Measurements from ENCODE around the gene FH.
A peak's percentile ranks its signal among the peaks of the same experiment; 100 is the strongest.

Gene FH

DNA sequence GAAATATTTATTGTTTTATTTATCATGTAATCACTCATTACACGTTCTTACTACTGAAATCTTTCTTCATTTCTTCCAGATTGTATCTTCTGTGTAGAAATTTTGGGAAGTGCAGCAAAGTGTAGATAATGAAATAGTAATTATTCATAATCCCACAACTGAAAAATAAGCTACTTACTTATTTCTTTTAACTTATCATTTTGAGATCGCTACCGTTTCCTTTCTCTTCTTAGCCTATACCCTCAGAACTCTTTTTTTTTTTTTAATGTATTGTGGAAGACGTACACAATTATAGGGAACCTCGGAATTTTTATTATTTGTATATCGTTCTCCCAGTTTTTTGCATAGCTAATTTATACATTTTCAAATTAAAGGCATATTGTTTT lies 518 bp upstream of the FH start:
- no peak for DNase-seq

DNA sequence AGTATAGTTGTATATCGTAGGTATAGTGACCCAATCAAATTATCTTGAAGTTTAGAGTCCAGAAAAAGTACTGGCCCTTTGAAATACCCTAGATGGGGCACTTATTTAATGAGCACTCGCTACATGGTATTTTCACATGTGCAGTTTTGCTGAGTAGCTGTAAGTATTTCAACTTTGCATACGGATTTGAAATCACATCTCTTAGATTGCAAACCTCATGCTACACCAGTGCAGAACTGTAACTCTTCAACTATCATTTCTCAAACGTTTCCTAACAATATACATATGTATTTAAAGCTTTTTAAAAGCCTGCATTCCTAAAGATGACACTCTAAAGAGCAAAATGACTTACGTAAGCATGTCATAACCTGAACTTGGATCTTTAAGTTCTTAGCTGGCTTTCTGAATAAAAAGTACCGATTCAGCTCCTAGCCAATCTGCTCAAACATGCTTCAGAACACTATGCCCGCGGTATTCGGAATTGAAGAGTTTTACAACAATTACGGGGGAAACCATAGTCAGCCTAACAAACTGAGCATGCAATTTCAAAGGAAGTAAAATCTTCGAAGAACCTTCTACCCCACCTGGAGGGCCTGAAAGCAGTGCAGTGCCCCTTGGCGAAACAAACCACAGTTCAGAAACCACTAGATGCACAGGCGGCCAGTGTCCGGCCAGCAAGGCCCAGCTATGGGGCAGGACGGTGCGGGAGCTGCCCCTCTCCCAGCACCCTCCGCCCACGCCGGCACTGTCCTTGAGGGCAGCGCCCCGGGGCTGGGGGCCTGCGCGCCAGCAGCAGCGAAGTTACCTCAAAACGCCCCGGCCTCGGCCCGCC lies 863 bp downstream of the FH start:
- no peak for DNase-seq

DNA sequence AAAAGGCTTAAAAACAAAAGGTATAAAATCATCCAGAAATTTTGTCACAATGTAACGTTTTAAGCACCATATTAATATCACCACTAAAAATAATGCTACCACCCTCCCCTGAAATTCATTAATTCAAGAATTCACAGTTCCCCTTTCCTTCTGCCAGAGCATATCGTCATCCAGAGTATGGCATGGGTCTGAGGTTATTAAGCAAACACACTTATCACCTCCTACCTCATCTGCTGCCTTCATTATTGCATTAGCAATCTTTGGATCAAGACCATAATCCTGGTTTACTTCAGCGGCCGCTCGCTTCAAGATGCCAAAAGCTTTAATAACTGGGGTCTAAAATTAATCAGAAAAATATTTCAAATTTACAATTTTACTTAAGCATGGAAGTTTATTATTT lies 6.2 kb downstream of the FH start:
- peak; percentile 77 for DNase-seq

DNA sequence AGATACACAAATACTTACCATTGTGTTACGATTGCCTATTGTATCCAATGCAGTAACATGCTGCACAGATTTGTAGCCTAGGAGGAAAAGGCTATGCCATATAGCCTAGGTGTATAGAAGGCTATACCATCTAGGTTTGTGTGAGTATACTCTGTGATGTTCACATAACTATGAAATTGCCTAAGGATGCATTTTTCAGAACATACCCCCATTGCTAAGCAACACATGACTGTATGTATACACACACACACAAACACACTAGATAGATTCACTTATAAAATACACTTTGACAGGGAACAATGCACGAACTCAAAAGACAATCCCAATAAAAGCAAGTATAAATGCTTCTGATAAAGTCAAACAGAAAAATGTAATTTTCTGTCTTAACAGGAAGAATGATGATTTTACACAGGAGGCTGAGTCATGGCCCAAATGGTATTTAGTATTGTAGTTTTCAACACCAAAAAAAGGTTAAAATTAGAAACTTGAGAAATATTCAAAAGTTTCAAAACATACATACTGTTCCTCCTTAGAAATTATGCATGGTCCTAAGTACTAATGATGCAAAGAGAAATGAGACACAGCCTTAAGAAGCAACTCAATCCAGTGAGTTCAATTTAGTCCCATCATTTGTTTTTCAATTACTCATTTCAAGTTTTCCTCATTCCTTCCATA lies 12.2 kb downstream of the FH start:
- no peak for DNase-seq

DNA sequence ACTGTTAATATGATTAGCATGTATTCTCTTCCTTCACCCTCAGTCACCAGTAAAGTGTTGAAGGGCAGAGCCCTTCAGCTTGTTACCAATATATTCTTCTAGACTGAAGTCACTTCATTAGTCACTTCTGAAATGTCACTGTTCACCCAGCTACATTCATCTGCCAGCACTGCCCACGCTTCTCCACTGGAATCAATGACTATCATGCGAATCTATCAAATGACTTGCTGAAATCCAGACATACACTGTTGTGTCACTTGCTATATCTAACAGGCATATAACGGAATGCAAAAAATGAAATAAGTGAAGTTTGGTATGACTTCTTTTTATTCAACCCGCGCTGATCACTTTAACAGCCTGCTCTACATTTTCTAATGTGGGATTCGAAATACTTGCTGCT lies 16.1 kb downstream of the FH start:
- DNase-seq = no peak

DNA sequence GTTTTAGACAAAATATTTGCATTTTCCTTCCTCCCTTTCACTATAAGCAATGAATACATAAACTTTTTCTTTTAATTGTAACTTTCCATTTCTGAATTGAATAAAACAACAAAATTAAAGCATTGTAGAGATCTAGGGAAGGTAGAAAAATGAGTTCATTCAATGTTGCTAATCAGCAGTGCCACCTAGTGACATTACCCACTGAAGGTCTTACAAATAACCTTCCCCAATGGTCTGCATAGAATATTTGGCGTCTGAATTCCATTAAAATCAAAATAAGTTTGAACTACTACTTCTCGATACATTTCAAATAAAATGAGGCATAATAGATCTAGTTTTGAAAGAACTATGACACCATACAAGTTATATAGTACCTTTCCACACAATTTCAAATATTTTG lies 19.6 kb downstream of the FH start:
- no peak for DNase-seq

DNA sequence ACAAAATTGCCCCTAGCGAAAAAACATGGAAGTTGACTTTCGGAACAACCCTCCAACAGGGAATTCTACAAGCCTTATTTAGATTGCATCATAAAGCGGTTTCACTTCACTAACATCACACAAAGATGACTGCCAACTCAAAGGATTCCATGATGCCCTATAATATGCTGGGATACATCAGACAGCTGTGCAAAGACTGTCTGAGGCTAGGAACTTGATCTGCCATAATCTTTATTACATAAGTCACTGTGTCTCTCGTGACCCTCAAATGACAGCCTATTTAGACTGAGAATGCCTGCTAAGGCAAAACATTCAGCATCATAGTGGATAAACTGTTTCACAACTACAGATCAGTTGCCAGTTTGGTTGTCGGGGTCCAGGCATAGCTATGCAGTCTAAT lies 23.8 kb downstream of the FH start:
- DNase-seq = no peak

DNA sequence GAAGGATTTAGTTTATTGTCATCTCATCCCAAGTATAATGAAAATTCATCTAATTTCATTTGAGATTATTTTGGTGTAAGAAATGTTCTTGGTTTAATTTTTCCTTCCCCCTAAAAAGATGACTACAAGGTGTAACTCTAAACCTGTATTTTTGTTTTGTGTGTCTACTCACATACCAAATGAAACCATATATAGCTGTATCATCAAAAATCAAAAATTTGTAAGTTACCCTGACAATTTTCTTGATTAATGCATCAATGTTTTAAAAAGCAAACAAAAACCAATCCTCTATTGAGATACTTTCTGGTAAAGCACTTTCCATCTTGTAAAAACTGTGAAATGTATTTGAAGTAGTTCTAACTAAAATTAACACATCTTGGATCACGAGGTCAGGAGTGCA lies 30.8 kb downstream of the FH start:
- DNase-seq = no peak

DNA sequence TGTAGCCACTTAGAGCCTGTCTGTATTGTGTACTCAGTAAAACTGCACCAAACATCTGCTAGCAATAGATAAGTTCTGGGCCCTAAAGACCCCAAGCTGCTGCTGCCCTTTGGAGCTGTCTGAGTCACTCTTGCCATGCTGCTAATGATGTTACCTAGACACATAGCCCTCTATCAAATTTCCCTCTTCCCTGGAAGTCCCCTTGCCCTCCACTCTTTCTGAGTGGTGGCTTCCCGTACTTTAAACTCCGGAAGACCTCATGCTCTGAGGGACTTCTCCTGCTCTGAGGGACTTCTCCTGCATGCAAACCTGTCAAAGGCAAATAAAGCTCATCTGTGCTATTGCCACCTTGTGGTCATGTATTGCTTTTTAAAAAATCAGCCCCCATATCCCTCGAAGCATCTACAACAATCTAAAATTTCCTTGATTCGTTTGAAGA lies 34.0 kb downstream of the FH start:
- no peak for DNase-seq

DNA sequence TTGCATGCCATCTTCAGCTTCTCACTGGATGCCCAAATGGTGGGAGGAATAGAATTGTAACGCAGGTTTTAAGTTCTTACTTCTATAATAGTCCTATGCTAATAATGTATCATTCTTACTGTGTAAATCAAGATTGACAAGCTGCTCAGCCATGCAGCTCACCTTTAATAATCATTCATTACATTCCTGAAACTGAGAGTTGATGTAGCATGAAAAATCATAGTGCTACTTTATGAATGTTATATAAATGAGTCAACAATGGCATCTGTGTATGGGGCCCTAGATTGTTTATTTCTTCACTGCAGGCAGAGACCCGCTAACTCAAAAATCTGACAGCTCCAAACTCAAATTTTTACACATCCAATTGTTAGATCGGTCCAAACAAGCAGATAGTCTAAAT lies 34.4 kb downstream of the FH start:
- DNase-seq = no peak

DNA sequence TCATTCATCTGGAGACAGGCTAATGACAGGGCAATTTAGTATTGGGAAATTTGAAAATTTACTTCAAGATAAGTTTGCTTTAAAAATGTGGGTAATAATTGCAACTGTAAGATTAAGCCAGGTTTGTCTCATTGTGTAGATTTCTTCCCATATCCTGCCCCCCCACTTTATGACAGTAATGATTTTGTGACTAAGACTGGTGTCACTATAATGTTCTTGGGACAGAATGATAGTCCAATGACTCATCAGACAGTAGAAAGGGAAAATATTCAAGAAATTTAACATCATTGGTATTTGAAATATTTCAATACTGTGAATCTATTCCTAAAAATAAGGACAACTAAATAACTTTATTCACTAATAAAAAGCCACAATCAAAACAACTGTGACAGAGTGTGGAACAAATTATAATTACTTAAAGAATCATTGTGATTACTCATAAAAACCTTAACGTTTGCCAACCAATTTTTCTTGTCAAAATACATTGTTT lies 36.7 kb downstream of the FH start:
- no peak for DNase-seq

DNA sequence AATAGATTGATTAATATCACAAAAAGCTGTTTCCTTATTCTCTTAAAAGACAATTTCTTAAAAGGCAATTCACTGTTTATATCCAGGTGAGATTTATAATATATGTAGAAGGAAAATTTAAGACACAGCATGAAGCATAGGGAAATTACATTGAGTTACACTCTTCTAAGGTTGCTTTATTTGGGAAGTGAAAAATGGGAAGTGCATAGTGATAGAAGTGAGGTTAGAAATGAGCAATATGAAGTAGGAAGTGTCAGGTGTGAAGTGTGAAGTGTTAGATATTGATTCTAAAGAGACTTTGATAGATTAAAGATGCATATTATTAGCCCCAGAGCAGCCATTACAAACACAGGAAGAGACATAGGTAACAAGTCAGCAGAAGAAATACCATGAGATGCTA lies 40.3 kb downstream of the FH start:
- DNase-seq = no peak

DNA sequence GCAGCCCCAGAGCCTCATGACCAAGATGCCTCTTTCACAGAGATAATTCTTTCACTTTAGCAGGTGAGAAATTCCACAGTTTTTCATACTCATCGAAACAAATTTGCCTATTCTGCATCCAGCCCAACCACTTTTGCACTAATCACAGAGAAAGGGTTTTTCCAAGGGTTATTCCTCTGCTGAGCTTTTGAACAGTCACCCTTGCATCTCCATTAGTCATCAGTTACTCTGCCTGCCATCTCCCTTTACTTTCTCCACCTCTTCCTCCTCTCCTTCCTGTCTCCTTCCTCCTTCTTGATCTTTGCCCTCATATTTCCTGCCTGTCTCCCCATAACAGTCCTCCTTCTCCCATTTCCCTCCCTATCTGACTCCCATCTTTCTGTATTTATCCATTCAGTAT lies 43.9 kb downstream of the FH start:
- DNase-seq = no peak

DNA sequence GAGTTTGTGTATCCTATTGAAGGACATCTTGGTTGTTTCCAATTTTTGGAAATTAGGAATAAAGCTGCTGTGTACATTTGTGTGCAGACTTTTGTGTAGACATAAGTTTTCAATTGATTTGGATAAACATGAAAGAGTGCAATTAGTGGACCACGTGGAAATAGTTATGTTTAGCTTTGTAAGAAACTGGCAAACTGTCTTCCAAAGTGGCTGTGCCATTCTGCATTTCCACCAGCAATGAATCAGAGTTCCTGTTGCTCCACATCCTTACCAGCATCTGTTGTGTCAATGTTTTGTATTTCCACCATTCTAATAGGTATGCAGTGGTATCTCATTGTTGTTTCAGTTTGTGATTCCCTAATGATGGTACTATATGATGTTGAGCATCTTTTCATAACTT lies 46.5 kb downstream of the FH start:
- DNase-seq = no peak

DNA sequence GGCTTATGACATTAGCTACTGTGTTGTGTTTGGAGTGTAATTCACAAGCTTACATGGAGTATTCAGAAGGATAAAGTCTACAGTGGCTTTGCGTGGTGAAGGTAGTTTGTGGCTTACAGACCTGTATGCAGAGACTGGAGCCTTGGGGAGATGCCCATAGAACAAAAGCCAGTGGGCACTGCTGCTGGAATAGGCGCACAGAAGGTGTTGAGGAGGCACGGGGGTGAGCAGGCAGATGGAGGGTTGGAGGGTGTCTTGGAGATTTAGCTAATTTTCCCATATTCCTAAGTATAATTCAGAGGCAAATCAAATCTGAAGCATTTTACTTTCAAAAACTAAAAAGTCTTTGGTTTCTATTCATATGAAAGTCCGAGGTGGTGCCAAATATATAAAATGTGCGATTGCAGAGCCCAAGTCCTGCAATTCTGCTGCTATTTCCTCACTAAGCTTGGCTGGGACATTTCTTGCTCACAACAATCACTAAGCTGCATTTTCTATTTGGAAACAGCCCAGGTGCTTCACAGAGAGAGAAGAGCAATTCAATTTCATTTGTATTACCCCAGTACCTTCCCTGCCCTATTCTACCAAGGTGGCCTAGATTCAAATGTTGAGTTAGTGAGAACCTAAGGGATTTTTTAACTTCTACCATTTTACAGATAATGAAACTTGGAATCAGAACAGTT lies 48.5 kb downstream of the FH start:
- DNase-seq = no peak

DNA sequence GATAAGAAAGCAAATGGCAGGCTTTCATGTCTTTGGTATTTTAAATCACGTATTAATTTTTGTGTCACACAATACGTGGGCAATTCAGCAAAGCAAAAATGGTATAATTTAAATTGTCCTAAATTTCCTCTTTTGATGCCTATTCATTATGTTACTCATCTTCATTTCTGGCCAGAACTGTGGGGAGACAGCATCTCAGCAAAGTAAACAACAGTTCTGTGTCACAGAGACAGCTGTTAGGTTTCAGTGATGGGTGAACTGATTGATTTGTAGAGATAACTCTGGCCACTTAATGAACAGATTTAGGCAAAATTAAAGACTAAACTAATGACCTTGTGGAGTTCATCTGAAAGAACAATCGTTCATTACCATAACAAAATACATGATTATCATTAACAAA lies 49.2 kb downstream of the FH start:
- no peak for DNase-seq

DNA sequence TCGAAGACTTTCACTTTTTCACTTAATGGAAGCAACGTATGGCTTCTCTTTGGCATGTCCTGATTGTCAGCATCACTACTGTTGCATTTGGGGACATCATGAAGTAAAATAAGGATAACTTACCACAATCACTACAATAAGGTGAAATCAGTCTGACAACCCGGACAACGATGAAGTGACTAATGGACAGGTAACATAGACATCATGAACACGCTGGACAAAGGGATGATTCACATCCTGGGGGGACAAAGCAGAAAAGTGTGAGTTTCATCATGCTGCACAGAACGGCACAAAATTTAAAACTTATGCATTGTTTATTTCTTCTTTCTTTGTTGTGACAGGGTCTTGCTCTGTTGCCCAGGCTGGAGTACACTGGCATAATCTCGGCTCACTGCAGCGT lies 53.9 kb downstream of the FH start:
- no peak for DNase-seq

DNA sequence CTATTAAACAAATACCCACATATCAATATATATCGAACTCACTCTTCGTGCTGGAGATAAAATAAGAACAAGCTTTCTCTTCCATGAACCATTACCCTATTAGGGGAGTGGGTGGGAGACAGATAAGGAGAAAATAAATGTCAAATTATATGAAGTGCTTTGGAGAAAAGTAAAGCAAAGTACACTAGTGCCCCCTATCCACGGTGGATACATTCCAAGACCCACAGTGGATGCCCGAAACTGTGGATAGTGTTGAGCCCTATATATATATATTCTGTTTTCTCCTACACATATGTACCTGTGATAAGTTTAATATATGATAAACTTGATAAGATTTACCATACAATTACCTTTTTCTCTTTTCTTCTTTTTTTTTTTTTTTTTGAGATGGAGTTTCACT lies 54.6 kb downstream of the FH start:
- DNase-seq = no peak

DNA sequence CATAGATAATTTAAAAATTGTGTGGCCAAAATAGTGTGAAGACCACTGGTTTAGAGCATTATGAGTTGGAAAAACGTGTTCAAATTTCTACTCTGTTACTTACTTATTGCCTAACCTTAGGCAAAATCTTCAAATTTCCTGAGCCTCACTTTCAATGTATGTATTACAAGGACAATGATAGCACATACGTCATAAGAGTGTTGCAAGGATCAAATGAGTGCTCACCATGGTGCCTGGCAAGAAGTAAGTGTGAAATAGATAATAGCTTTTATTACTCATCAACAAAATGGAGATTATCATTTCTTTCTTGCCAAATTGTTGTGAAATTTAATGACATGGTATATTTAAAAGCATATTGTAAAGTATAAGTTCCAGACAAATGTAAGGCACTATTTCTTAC lies 57.2 kb downstream of the FH start:
- DNase-seq = no peak

DNA sequence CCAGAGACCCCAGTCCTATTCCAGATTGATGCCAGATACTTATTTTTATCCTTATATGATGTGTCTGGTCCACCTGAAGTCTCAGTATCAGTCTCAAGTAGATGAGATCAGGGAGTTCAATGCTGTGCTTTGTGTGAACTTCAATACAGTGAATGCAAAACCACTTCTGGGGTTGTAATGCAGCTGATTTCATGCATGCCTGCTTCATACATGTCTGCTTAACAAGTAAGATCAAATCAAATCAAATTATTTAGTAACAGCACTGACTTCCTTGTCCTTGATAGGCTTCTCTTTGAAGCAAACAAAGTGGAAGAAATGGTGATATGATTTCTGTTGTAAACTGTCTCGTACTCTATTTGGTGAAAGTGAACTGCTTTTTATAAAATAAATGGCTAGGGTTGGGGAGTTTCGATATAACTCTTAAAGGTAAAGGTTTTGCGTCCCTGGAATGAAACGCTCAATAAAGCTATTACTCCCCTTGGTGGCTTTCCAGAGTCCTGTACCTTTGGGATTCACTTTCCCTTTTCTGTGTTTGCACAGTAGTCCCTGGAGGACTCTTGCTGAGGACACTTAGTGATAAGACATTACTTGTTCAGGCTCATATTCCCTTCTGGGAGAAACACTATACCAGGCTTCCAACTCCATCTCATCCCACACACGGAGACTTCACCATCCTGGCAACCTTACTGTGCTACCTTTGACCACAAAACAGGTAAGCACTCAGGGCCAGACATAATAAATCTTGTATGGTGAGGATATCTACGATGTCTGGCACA lies 59.3 kb downstream of the FH start:
- DNase-seq = no peak

DNA sequence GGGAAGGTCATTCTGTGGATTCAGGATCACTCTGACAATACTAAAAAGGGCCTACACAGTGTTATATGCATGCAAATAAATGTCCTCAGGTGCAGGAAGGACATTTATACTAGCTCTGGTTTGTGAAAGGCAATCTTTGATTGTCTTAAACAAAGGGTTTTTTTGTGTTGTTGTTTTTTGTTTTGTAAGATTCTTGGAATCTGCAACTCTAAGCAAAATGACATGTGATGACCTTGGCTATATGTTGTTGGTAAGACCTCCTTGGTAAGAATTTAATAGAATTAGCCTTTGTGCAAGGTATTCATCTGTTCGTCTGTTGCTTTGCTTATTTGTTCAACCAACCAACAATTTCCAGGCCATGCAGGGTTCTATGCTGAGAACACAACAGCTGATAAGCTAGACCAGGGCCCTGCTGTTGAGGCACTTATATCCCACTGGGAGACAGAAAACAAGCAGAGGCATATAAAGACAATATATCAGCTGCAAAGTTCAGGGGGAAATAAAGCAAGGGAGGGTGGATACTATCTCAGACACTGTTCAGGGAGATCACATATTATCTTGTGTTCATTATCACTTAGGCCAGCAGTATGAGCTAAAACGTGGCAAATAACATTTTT lies 60.3 kb downstream of the FH start:
- DNase-seq = no peak

DNA sequence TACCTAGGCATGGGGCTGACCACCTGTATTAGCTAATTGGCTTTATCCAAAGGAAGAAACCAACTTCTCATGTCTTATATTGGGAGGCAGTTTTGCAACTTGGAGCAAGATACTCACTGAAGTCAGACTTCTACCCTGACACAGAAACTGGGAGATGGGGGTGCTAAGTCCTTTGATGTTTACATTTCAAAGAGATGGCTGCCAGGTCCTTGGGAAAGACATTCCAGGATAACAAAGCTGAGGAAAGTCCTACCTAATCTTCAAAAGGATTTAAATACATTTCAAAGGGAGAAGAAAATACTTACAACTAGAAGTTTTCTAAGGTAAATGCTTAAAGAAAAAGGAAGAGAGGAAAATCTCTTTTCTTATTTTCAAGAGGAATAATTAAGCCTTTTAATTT lies 62.1 kb downstream of the FH start:
- no peak for DNase-seq

DNA sequence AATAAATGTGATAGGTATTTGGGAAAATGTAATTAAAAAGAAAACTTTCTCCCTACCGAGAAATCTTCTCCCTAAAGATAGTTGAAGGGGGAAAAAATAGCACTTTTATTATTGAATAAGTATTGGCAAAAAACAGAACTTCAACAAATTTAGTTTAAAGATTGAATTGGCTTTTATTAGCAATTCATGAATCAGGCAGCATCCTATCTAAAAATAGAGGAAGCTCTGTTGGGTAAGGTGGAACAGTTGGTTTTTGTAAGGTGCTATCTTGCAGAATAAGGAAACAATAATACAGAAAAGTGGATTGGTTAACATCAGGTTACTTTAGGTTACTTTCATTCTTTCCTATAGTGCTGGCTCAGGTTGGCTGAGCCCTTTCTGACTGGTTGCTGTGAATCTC lies 62.8 kb downstream of the FH start:
- no peak for DNase-seq

All from NCI-H524 treated with DMSO at 0.1 percent for 48 hours (cell line).